SK-N-SH treated with all-trans-retinoic acid at 6 μM for 48 hours (cell line): Measurements from ENCODE around the gene TMEM184A.
A peak's percentile ranks its signal among the peaks of the same experiment; 100 is the strongest.

Experiments
- ATAC-seq: fragments of 200-7000 bp; cut with Tn5 transposase; 3 replicates; pipeline ENCODE4 v1.9.1; 2020; ENCODE audit warnings: mild to moderate bottlenecking, moderate library complexity
- ARNTL ChIP-seq: fragments of 450-650 bp; formaldehyde crosslinking; IDR thresholded peaks from 2 replicates; pipeline ENCODE4 v1.5.0; 2020; ENCODE audit warnings: low read depth, mild to moderate bottlenecking, moderate library complexity, borderline replicate concordance
- BACH2 ChIP-seq: fragments of 250-450 bp; sonication (Bioruptor Pico); IDR thresholded peaks from 2 replicates; pipeline ENCODE4 v1.9.0; 2021; ENCODE audit warnings: mild to moderate bottlenecking, borderline replicate concordance
- CREB5 ChIP-seq: fragments of 250-450 bp; sonication (Bioruptor Pico); IDR thresholded peaks from 2 replicates; pipeline ENCODE4 v1.5.1; 2020; ENCODE audit warnings: low read depth, mild to moderate bottlenecking, moderate library complexity
- CSDC2 ChIP-seq: fragments of 250-450 bp; sonication (Bioruptor Pico); IDR thresholded peaks from 2 replicates; pipeline ENCODE4 v1.5.0; 2020; ENCODE audit warnings: mild to moderate bottlenecking, moderate library complexity
- CSRNP3 ChIP-seq: fragments of 250-450 bp; sonication (Bioruptor Pico); IDR thresholded peaks from 2 replicates; pipeline ENCODE4 v1.5.1; 2021; ENCODE audit warnings: mild to moderate bottlenecking, moderate library complexity
- ESRRG ChIP-seq: fragments of 250-450 bp; sonication (Bioruptor Pico); IDR thresholded peaks from 2 replicates; pipeline ENCODE4 v1.6.1; 2021; ENCODE audit warnings: mild to moderate bottlenecking
- GLIS3 ChIP-seq: fragments of 250-450 bp; sonication (Bioruptor Pico); IDR thresholded peaks from 2 replicates; pipeline ENCODE4 v1.5.0; 2020; ENCODE audit warnings: mild to moderate bottlenecking, moderate library complexity
- ISL1 ChIP-seq: fragments of 250-450 bp; sonication (Bioruptor Pico); IDR thresholded peaks from 2 replicates; pipeline ENCODE4 v2.1.2; 2022; ENCODE audit warnings: mild to moderate bottlenecking, moderate library complexity
- OSR1 ChIP-seq: fragments of 250-450 bp; sonication (Bioruptor Pico); IDR thresholded peaks from 2 replicates; pipeline ENCODE4 v1.8.0; 2022; ENCODE audit warnings: moderate library complexity, mild to moderate bottlenecking, inconsistent platforms
- PATZ1 ChIP-seq: fragments of 250-450 bp; sonication (Bioruptor Pico); IDR thresholded peaks from 2 replicates; pipeline ENCODE4 v1.8.0; 2020; ENCODE audit warnings: mild to moderate bottlenecking, moderate library complexity, borderline replicate concordance
- PPARA ChIP-seq: fragments of 250-450 bp; sonication (Bioruptor Pico); IDR thresholded peaks from 2 replicates; pipeline ENCODE4 v1.5.0; 2020; ENCODE audit warnings: mild to moderate bottlenecking, borderline replicate concordance
- TCF4 ChIP-seq: fragments of 250-450 bp; sonication (Bioruptor Pico); IDR thresholded peaks from 2 replicates; pipeline ENCODE4 v1.8.0; 2021; ENCODE audit warnings: mild to moderate bottlenecking, moderate library complexity, borderline replicate concordance
- TOX ChIP-seq: fragments of 250-450 bp; sonication (Bioruptor Pico); IDR thresholded peaks from 2 replicates; pipeline ENCODE4 v1.8.0; 2021; ENCODE audit warnings: mild to moderate bottlenecking, moderate library complexity, borderline replicate concordance
- TSHZ2 ChIP-seq: fragments of 250-450 bp; sonication (Bioruptor Pico); IDR thresholded peaks from 2 replicates; pipeline ENCODE4 v1.5.0; 2020; ENCODE audit warnings: mild to moderate bottlenecking, moderate library complexity
- ZC3H10 ChIP-seq: fragments of 250-450 bp; sonication (Bioruptor Pico); IDR thresholded peaks from 2 replicates; pipeline ENCODE4 v1.5.1; 2021; ENCODE audit warnings: mild to moderate bottlenecking, moderate library complexity
- ZFP3 ChIP-seq: fragments of 250-450 bp; sonication (Bioruptor Pico); IDR thresholded peaks from 2 replicates; pipeline ENCODE4 v1.5.0; 2020; ENCODE audit warnings: mild to moderate bottlenecking, moderate library complexity
- ZFP30 ChIP-seq: fragments of 450-650 bp; formaldehyde crosslinking; IDR thresholded peaks from 2 replicates; pipeline ENCODE4 v1.5.0; 2022; ENCODE audit warnings: mild to moderate bottlenecking, moderate library complexity
- ZNF565 ChIP-seq: fragments of 450-650 bp; formaldehyde crosslinking; conservative IDR thresholded peaks from 2 replicates; pipeline ENCODE4 v1.5.0; 2020; ENCODE audit warnings: low read depth, mild to moderate bottlenecking, moderate library complexity
- ZNF70 ChIP-seq: fragments of 450-650 bp; formaldehyde crosslinking; IDR thresholded peaks from 2 replicates; pipeline ENCODE4 v1.5.0; 2020; ENCODE audit warnings: mild to moderate bottlenecking, moderate library complexity

TMEM184A gene

GRCh38 chr7:1597791-1598190, 41.8 kb upstream of the TMEM184A start:
- ATAC-seq = no peak
- no peak for TF ChIP-seq ZNF565
- TF ChIP-seq CREB5 (CRISPR knock-in tag) = no peak
- TF ChIP-seq ISL1 (CRISPR knock-in tag) = no peak
- TF ChIP-seq ESRRG (CRISPR knock-in tag) = no peak
- no peak for TF ChIP-seq BACH2 (CRISPR knock-in tag)
- no peak for TF ChIP-seq PATZ1 (CRISPR knock-in tag)
- TF ChIP-seq TCF4 = no peak
- TF ChIP-seq PPARA (CRISPR knock-in tag) = no peak
- TF ChIP-seq TOX (CRISPR knock-in tag) = no peak
- no peak for TF ChIP-seq CSDC2 (CRISPR knock-in tag)
- TF ChIP-seq ZFP3 (CRISPR knock-in tag) = no peak
- no peak for TF ChIP-seq ARNTL
- no peak for TF ChIP-seq ZFP30 (CRISPR knock-in tag)
- TF ChIP-seq ZNF70 (CRISPR knock-in tag) = no peak
- no peak for TF ChIP-seq OSR1 (CRISPR knock-in tag)
- no peak for TF ChIP-seq ZC3H10 (CRISPR knock-in tag)
- TF ChIP-seq GLIS3 (CRISPR knock-in tag) = no peak

- no peak for TF ChIP-seq ESRRG (CRISPR knock-in tag)
- TF ChIP-seq ZFP3 (CRISPR knock-in tag) = no peak
- no peak for TF ChIP-seq ZNF70 (CRISPR knock-in tag)
- no peak for TF ChIP-seq ZFP30 (CRISPR knock-in tag)
- TF ChIP-seq BACH2 (CRISPR knock-in tag) = no peak
- TF ChIP-seq ZC3H10 (CRISPR knock-in tag) = no peak
- no peak for TF ChIP-seq CSDC2 (CRISPR knock-in tag)
- TF ChIP-seq ISL1 (CRISPR knock-in tag) = no peak
These were observed 41.2 kb upstream of the TMEM184A start for GRCh38 chr7:1597066-1597760.

GRCh38 chr7:1596181-1597043, 40.4 kb upstream of the TMEM184A start:
- TF ChIP-seq TSHZ2 (CRISPR knock-in tag) (peak; percentile 49; the same call in 1 of the 2 replicates), TOX (CRISPR knock-in tag) (no peak)
- no peak for ATAC-seq

More at GRCh38 chr7:1597066-1597760, 41.2 kb upstream of the TMEM184A start:
- no peak for ATAC-seq

DNA sequence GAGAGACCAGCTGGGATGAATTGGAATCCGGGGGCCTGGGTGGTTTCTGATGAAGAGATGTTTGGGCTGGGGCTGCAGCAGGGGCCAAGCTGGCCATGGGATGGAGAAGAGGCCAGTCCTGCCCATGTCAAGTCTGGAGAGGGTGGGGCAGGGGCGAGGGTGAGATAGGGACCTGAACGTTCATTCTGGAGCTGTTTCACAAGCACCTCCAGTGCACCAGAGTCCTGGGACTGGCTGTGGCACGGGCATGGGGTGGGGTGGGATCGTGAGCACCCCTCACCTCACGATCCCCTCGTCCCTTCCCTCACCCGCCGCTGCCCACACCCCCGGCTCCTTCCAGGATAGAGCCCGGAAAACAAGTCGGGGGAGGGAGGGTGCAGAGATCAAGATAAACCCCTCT, 39.6 kb upstream of the TMEM184A start:
- no peak for TF ChIP-seq CSDC2 (CRISPR knock-in tag)
- TF ChIP-seq ZFP30 (CRISPR knock-in tag) = no peak
- no peak for TF ChIP-seq PATZ1 (CRISPR knock-in tag)
- no peak for TF ChIP-seq BACH2 (CRISPR knock-in tag)
- TF ChIP-seq CSRNP3 (CRISPR knock-in tag) = no peak
- ATAC-seq = no peak
